ENCODE data around the gene SGIP1. TPM values are rescaled to one million over a fixed set of nuclear protein-coding genes. Genes with fewer than 3 reads are reported as not detected.

SGIP1 gene
- total RNA-seq, 2 donors from 2014 or later, result 0.59 to 38.4 TPM

GRCh38 chr1:66563941-66564630, 30.1 kb downstream of the SGIP1 start:
- H3K27ac ChIP-seq, result peak overlapping the region; percentile 16 to 46
- no peak for DNase-seq (ENCODE audit: low spot score)
- no peaks in the 10 kb centered on the region for H3K4me1 ChIP-seq (replicated peaks)
- no peak for TF ChIP-seq POLR2A (IDR thresholded peaks at IDR 0.05)
- TF ChIP-seq, protein P1, sequence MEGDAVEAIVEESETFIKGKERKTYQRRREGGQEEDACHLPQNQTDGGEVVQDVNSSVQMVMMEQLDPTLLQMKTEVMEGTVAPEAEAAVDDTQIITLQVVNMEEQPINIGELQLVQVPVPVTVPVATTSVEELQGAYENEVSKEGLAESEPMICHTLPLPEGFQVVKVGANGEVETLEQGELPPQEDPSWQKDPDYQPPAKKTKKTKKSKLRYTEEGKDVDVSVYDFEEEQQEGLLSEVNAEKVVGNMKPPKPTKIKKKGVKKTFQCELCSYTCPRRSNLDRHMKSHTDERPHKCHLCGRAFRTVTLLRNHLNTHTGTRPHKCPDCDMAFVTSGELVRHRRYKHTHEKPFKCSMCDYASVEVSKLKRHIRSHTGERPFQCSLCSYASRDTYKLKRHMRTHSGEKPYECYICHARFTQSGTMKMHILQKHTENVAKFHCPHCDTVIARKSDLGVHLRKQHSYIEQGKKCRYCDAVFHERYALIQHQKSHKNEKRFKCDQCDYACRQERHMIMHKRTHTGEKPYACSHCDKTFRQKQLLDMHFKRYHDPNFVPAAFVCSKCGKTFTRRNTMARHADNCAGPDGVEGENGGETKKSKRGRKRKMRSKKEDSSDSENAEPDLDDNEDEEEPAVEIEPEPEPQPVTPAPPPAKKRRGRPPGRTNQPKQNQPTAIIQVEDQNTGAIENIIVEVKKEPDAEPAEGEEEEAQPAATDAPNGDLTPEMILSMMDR (IDR thresholded peaks at IDR 0.05), result no peak
- no peak for TF ChIP-seq POLR2AphosphoS5 (IDR thresholded peaks at IDR 0.05)
- no peaks in the 10 kb centered on the region for H3K27me3 ChIP-seq (replicated peaks; ENCODE audit: insufficient read depth)
- no peaks in the 10 kb centered on the region for H3K36me3 ChIP-seq
- intact Hi-C loops (cut with DNase I), result no loop called here
- H3K4me3 ChIP-seq, result no peak overlapping the region
- no peaks in the 10 kb centered on the region for H3K9me3 ChIP-seq
- WGBS, result 65% methylated on average over 5 of the region's 5 CpGs

DNA sequence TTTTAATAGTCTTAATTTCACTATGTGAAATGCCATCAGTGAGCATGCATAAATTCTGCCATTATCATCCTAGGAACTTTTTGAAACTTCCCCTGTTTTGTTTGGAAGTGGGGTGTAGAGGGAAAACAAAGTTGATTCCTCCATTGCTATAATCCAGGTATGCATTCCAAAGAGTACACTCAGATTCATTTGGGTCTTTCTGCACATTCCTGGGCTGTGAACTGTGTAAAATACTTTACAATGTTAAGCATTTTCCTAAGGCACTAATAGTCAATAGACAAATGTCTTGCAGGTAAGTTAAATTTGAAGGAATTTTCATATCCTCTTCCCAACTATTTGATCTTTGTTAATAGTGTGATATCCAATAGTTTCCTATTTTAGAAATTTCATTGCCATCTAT, 36.2 kb downstream of the SGIP1 start:
- Histone ChIP-seq H3K4me1 (replicated peaks) (no peaks in the 10 kb centered on the region), H3K4me3 (no peak overlapping the region), H3K27me3 (replicated peaks; ENCODE audit: insufficient read depth) (no peaks in the 10 kb centered on the region), H3K27ac (no peak overlapping the region), H3K36me3 (no peaks in the 10 kb centered on the region), H3K9me3 (no peaks in the 10 kb centered on the region)
- no peak for DNase-seq (ENCODE audit: low spot score)
- intact Hi-C loops (cut with DNase I), result no loop called here
- TF ChIP-seq, protein P1 (IDR thresholded peaks at IDR 0.05), result no peak
- TF ChIP-seq POLR2A (IDR thresholded peaks at IDR 0.05) (no peak), POLR2AphosphoS5 (IDR thresholded peaks at IDR 0.05) (no peak)

- no peaks in the 10 kb centered on the region for H3K36me3 ChIP-seq
These were observed 37.8 kb downstream of the SGIP1 start for GRCh38 chr1:66571789-66572188.

DNA sequence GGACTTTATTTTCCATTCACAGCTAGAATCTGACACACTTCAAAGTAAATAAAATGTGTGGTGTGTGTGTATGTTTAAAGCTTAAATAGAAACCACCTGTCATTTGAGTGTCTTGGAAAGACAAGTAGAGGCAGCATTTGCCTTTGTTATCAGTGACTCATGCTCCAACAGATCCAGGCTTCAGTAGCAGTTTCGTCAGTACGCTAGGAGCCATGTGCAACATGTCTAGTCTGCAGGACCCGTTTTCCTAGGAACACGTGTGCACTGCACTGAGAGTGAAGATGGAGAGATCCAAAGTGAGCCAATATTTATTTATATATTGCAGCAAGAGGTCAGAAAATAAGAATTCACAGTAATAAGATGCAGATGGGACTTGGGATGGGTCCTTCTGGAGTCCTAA, 41.8 kb downstream of the SGIP1 start:
- 40% methylated on average over 4 of the region's 4 CpGs for WGBS
- no peak for TF ChIP-seq POLR2A (IDR thresholded peaks at IDR 0.05)
- no peak for TF ChIP-seq POLR2AphosphoS5 (IDR thresholded peaks at IDR 0.05)
- TF ChIP-seq, protein P1 (IDR thresholded peaks at IDR 0.05), result no peak
- H3K27me3 ChIP-seq (replicated peaks; ENCODE audit: insufficient read depth), result no peaks in the 10 kb centered on the region
- no peaks in the 10 kb centered on the region for H3K36me3 ChIP-seq
- H3K4me3 ChIP-seq, result no peak overlapping the region
- intact Hi-C loops (cut with DNase I), result no loop called here
- H3K4me1 ChIP-seq (replicated peaks), result no peaks in the 10 kb centered on the region
- H3K9me3 ChIP-seq, result no peaks in the 10 kb centered on the region
- no peak for DNase-seq (ENCODE audit: low spot score)
- H3K27ac ChIP-seq, result no peak overlapping the region

More at GRCh38 chr1:66571789-66572188, 37.8 kb downstream of the SGIP1 start:
- Histone ChIP-seq H3K27me3 (replicated peaks; ENCODE audit: insufficient read depth) (no peaks in the 10 kb centered on the region), H3K27ac (no peak overlapping the region), H3K4me3 (no peak overlapping the region), H3K4me1 (replicated peaks) (no peaks in the 10 kb centered on the region), H3K9me3 (no peaks in the 10 kb centered on the region)
- DNase-seq (ENCODE audit: low spot score), result no peak
- WGBS, result 67% methylated on average over 1 of the region's 1 CpG
- TF ChIP-seq POLR2A (IDR thresholded peaks at IDR 0.05), result no peak
- intact Hi-C loops (cut with DNase I), result no loop called here

GRCh38 chr1:66576645-66577044, 42.7 kb downstream of the SGIP1 start:
- Histone ChIP-seq H3K4me1 (replicated peaks) (no peaks in the 10 kb centered on the region), H3K9me3 (no peaks in the 10 kb centered on the region), H3K36me3 (no peaks in the 10 kb centered on the region), H3K27ac (no peak overlapping the region), H3K27me3 (replicated peaks; ENCODE audit: insufficient read depth) (no peaks in the 10 kb centered on the region), H3K4me3 (no peak overlapping the region)
- DNase-seq (ENCODE audit: low spot score), result no peak
- WGBS, result 36% methylated on average over 1 of the region's 1 CpG
- TF ChIP-seq POLR2AphosphoS5 (IDR thresholded peaks at IDR 0.05) (no peak), POLR2A (IDR thresholded peaks at IDR 0.05) (no peak)
- TF ChIP-seq, protein P1 (IDR thresholded peaks at IDR 0.05), result no peak
- intact Hi-C loops (cut with DNase I), result no loop called here

All from prostate gland (tissue), 2 donors.